Fibroblast of lung (primary cell): ENCODE results near the gene ZNF860. TPM values are rescaled to one million over a fixed set of nuclear protein-coding genes. Genes with fewer than 3 reads are reported as not detected.

Experiments
- DNase-seq, 2 donors: peaks; one replicate each; pipeline versions ENCODE4 v3.0.0 to v3.0.0-alpha.2; 2010; ENCODE audit warnings: low read depth in 2 of 2
- H2AFZ ChIP-seq: 2 replicates; pipeline ENCODE4 v1.5.1; 2012; ENCODE audit warnings: low read length, control low read depth, inconsistent platforms
- H3K27ac ChIP-seq: 2 replicates; pipeline ENCODE4 v1.5.1; 2011; ENCODE audit warnings: low read length, control low read depth; ENCODE audit not compliant: insufficient read depth
- H3K27me3 ChIP-seq: 2 replicates; pipeline ENCODE4 v1.5.1; 2011; ENCODE audit warnings: mild to moderate bottlenecking, low read length; ENCODE audit not compliant: control insufficient read depth, insufficient read depth
- H3K36me3 ChIP-seq: 2 replicates; pipeline ENCODE4 v1.5.1; 2011; ENCODE audit warnings: low read length; ENCODE audit not compliant: control insufficient read depth, insufficient read depth
- H3K4me1 ChIP-seq: 2 replicates; pipeline ENCODE4 v1.5.1; 2011; ENCODE audit warnings: low read length; ENCODE audit not compliant: control insufficient read depth, insufficient read depth; ENCODE audit errors: extremely low read depth
- H3K4me2 ChIP-seq: 2 replicates; pipeline ENCODE4 v1.5.1; 2011; ENCODE audit warnings: low read length, control low read depth; ENCODE audit not compliant: insufficient read depth; ENCODE audit errors: extremely low read depth
- H3K4me3 ChIP-seq, 4 experiments: fragments of 200-600 bp in 1 of 4; sonication (generic) in 1 of 4; replicated peaks in 1 of 4; 2 replicates each; pipeline ENCODE4 v1.5.1; 2011 to 2016; ENCODE audit warnings: low read length in 4 of 4, low read depth in 3 of 4, mild to moderate bottlenecking in 3 of 4, control low read depth in 2 of 4, inconsistent platforms in 1 of 4, mixed read lengths in 1 of 4; ENCODE audit not compliant: insufficient read depth in 1 of 4; ENCODE audit errors: control extremely low read depth in 1 of 4
- H3K79me2 ChIP-seq: 2 replicates; pipeline ENCODE4 v1.5.1; 2012; ENCODE audit warnings: mild to moderate bottlenecking, low read length, inconsistent platforms; ENCODE audit not compliant: control insufficient read depth, insufficient read depth
- H3K9ac ChIP-seq: 2 replicates; pipeline ENCODE4 v1.5.1; 2011; ENCODE audit warnings: mild to moderate bottlenecking, low read length, control low read depth; ENCODE audit not compliant: insufficient read depth
- H3K9me3 ChIP-seq: 2 replicates; pipeline ENCODE4 v1.5.1; 2012; ENCODE audit warnings: low read depth, low read length; ENCODE audit not compliant: control insufficient read depth, insufficient read depth
- H4K20me1 ChIP-seq: 2 replicates; pipeline ENCODE4 v1.5.1; 2011; ENCODE audit warnings: low read length; ENCODE audit not compliant: control insufficient read depth, insufficient read depth; ENCODE audit errors: extremely low read depth
- EZH2 ChIP-seq: IDR thresholded peaks from 2 replicates; pipeline ENCODE4 v1.5.1; 2012; ENCODE audit warnings: low read length, control low read depth, mild to moderate bottlenecking; ENCODE audit errors: missing control alignments
- polyA plus RNA-seq, 2 donors: library from polyadenylated mRNA; depleted of rRNA in 1 of 2; stranded (reverse) in 1 of 2; unstranded in 1 of 2; fragments of >200 nt; gene quantifications; 2 replicates each; pipeline ENCODE4 v1.2.1, GENCODE V29; 2011 to 2012; ENCODE audit warnings: missing spikeins in 1 of 2
- total RNA-seq: library from RNA; depleted of rRNA; stranded (reverse); fragments of >200 nt; gene quantifications from 2 replicates; pipeline ENCODE4 v1.2.1, GENCODE V29; 2014
- TF ChIP-seq, protein P1 (sequence below), 2 donors: IDR thresholded peaks in 1 of 2; conservative IDR thresholded peaks in 1 of 2; 1 replicate in 1 of 2; 2 replicates in 1 of 2; pipeline ENCODE4 v1.5.1; 2011 to 2012; ENCODE audit warnings: low read length in 2 of 2, control low read depth in 1 of 2, inconsistent platforms in 1 of 2, low read depth in 1 of 2, mild to moderate bottlenecking in 1 of 2

ZNF860 gene
- total and polyA plus RNA-seq, 2 donors (not counting 1 experiment from before 2014, with no cell fraction given) = 0.50 to 0.52 TPM

GRCh38 chr3:32021748-32022147, 40.2 kb downstream of the ZNF860 start:
- Histone ChIP-seq H3K4me3 (no peak overlapping the region), H3K27me3 (no peaks in the 10 kb centered on the region), H3K4me2 (no peak overlapping the region), H2AFZ (no peak overlapping the region), H3K9ac (no peak overlapping the region), H3K4me1 (no peaks in the 10 kb centered on the region), H3K27ac (no peak overlapping the region), H3K36me3 (no peaks in the 10 kb centered on the region), H4K20me1 (no peaks in the 10 kb centered on the region), H3K79me2 (no peaks in the 10 kb centered on the region), H3K9me3 (no peaks in the 10 kb centered on the region)
- no peak for DNase-seq
- TF ChIP-seq, protein P1, sequence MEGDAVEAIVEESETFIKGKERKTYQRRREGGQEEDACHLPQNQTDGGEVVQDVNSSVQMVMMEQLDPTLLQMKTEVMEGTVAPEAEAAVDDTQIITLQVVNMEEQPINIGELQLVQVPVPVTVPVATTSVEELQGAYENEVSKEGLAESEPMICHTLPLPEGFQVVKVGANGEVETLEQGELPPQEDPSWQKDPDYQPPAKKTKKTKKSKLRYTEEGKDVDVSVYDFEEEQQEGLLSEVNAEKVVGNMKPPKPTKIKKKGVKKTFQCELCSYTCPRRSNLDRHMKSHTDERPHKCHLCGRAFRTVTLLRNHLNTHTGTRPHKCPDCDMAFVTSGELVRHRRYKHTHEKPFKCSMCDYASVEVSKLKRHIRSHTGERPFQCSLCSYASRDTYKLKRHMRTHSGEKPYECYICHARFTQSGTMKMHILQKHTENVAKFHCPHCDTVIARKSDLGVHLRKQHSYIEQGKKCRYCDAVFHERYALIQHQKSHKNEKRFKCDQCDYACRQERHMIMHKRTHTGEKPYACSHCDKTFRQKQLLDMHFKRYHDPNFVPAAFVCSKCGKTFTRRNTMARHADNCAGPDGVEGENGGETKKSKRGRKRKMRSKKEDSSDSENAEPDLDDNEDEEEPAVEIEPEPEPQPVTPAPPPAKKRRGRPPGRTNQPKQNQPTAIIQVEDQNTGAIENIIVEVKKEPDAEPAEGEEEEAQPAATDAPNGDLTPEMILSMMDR (conservative IDR thresholded peaks at IDR 0.05 in 1 of 2, IDR thresholded peaks at IDR 0.05 in 1 of 2; ENCODE audit: low read depth in 1 of 2, low read length in 2 of 2) = no peak
- TF ChIP-seq EZH2 = no peak

- H2AFZ ChIP-seq = no peak overlapping the region
These were observed 41.4 kb downstream of the ZNF860 start for GRCh38 chr3:32022947-32023346.

DNA sequence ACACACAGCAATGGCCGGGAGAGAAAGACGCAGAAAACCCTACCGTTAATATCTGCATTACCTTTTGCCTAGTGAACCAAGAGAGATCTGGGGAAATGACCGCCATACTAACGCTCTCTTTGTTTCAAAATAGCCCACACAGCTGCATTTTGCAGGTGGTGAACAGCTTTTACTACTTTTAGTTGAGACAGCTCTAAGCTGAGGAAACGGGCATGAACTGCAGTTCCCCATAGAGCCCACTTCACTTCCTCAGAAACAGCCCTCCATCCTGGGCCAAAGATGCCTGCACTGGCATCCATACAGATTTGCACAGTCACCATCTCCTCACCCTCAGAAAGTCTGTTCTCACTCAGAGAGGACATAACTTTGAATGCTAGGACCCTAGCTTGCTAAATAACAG, 45.0 kb downstream of the ZNF860 start:
- DNase-seq = no peak
- Histone ChIP-seq H2AFZ (no peak overlapping the region), H3K4me2 (no peak overlapping the region), H3K27ac (no peak overlapping the region), H3K36me3 (no peaks in the 10 kb centered on the region), H3K27me3 (no peaks in the 10 kb centered on the region), H3K9me3 (no peaks in the 10 kb centered on the region), H3K4me3 (no peak overlapping the region), H3K4me1 (no peaks in the 10 kb centered on the region), H3K79me2 (no peaks in the 10 kb centered on the region), H4K20me1 (no peaks in the 10 kb centered on the region), H3K9ac (no peak overlapping the region)
- TF ChIP-seq, protein P1 (conservative IDR thresholded peaks at IDR 0.05 in 1 of 2, IDR thresholded peaks at IDR 0.05 in 1 of 2; ENCODE audit: low read depth in 1 of 2, low read length in 2 of 2) = no peak
- no peak for TF ChIP-seq EZH2

More at GRCh38 chr3:32022947-32023346, 41.4 kb downstream of the ZNF860 start:
- Histone ChIP-seq H3K4me1 (no peaks in the 10 kb centered on the region), H3K9ac (no peak overlapping the region), H3K27ac (no peak overlapping the region), H3K4me2 (no peak overlapping the region), H3K79me2 (no peaks in the 10 kb centered on the region), H3K9me3 (no peaks in the 10 kb centered on the region), H4K20me1 (no peaks in the 10 kb centered on the region), H3K36me3 (no peaks in the 10 kb centered on the region), H3K27me3 (no peaks in the 10 kb centered on the region), H3K4me3 (no peak overlapping the region)
- DNase-seq = no peak
- TF ChIP-seq, protein P1 (conservative IDR thresholded peaks at IDR 0.05 in 1 of 2, IDR thresholded peaks at IDR 0.05 in 1 of 2; ENCODE audit: low read depth in 1 of 2, low read length in 2 of 2) = no peak
- no peak for TF ChIP-seq EZH2
